ENCODE data around the gene COL26A1.
A peak's percentile ranks its signal among the peaks of the same experiment; 100 is the strongest.

Gene COL26A1

DNA sequence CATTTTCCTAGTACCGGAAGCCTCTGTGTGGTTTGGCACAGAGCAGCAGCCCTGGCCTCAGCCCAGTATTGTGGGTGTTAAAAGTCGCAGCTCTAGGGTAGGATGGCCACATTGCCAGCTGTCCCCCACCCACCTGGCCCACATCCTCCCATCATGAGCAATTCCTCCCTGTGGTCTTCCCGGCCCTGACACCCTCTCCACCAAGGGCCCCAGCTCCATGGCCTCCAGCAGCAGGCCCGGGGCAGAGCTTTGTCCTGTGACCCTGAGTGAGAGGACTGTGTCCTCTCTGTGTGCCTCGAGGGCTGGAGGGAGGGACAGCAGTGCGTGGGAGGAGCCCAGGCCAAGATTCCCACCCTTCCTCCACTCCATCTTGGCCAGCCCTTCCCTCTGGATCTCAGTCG lies 172.7 kb downstream of the COL26A1 start:
- no peak overlapping the region for H3K4me3 ChIP-seq (ENCODE audit: low read depth, low read length)
- ChIA-PET POLR2A (interaction anchor here (1.2 kb wide), 1 partner anchor 26 kb away, joined by 3 read pairs; no protein-coding TSS in a partner anchor), CTCF (interaction anchor here (2.3 kb wide), 1 partner anchor 220 kb away, joined by 6 read pairs; no protein-coding TSS in a partner anchor)
- TF ChIP-seq EGR2 (tag by site-specific recombination; IDR thresholded peaks at IDR 0.05; ENCODE audit: low read depth) (peak; percentile 66), MYNN (tag by site-specific recombination; IDR thresholded peaks at IDR 0.05; ENCODE audit: borderline replicate concordance) (no peak), ZFHX2 (tag by site-specific recombination; conservative IDR thresholded peaks at IDR 0.05) (peak; percentile 56)
- TF ChIP-seq, protein P1, sequence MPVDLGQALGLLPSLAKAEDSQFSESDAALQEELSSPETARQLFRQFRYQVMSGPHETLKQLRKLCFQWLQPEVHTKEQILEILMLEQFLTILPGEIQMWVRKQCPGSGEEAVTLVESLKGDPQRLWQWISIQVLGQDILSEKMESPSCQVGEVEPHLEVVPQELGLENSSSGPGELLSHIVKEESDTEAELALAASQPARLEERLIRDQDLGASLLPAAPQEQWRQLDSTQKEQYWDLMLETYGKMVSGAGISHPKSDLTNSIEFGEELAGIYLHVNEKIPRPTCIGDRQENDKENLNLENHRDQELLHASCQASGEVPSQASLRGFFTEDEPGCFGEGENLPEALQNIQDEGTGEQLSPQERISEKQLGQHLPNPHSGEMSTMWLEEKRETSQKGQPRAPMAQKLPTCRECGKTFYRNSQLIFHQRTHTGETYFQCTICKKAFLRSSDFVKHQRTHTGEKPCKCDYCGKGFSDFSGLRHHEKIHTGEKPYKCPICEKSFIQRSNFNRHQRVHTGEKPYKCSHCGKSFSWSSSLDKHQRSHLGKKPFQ (tag by site-specific recombination; IDR thresholded peaks at IDR 0.05) = no peak
- no peaks in the 10 kb centered on the region for H3K9me3 ChIP-seq (ENCODE audit: control insufficient read depth, insufficient read depth, low read depth, low read length)
- H3K27ac ChIP-seq (ENCODE audit: extremely low read depth, low read depth, low read length) = no peak overlapping the region
- H3K36me3 ChIP-seq (ENCODE audit: control insufficient read depth in 2 of 2, insufficient read depth in 1 of 2, low read length in 2 of 2) = no peaks in the 10 kb centered on the region
- no peaks in the 10 kb centered on the region; the same call in 1 of the 2 replicates for H3K4me1 ChIP-seq (ENCODE audit: control insufficient read depth, insufficient read depth, low read length)

DNA sequence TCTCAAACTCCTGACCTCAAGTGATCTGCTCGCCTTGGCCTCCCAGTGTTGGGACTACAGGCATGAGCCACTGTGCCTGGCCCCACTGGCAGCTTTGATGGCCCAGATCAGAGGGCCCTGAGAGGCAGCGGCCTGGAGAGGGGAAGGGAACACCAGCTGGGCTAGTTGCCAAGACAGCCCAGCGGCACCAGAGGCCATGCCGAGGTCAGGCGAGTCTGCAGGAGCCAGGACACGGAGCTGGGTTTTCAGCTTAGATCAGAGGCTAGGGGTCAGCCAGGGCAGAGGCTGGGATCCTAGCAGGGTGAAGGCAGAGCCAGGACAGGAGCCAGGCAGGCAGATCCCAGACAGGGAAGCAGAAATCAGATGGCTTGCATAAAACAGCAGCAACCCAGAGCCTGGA lies 173.6 kb downstream of the COL26A1 start:
- CTCF ChIA-PET = interaction anchor here (0.6 to 2.3 kb wide), 4 partner anchors 14 to 884 kb away, joined by 3 to 6 read pairs (median 4); no protein-coding TSS in a partner anchor
- Histone ChIP-seq H3K9me3 (ENCODE audit: control insufficient read depth, insufficient read depth, low read depth, low read length) (no peaks in the 10 kb centered on the region), H3K27ac (ENCODE audit: extremely low read depth, low read depth, low read length) (no peak overlapping the region), H3K4me1 (ENCODE audit: control insufficient read depth, insufficient read depth, low read length) (no peaks in the 10 kb centered on the region; the same call in 1 of the 2 replicates), H3K36me3 (ENCODE audit: control insufficient read depth in 2 of 2, insufficient read depth in 1 of 2, low read length in 2 of 2) (no peaks in the 10 kb centered on the region), H3K4me3 (ENCODE audit: low read depth, low read length) (no peak overlapping the region)
- no peak for TF ChIP-seq ZNF544 (tag by site-specific recombination; IDR thresholded peaks at IDR 0.05)
- TF ChIP-seq KLF10 (tag by site-specific recombination; IDR thresholded peaks at IDR 0.05) = no peak
- TF ChIP-seq ZNF341 (tag by site-specific recombination; IDR thresholded peaks at IDR 0.05; ENCODE audit: low read depth) = no peak
- TF ChIP-seq ZNF169 (tag by site-specific recombination; IDR thresholded peaks at IDR 0.05) = no peak
- TF ChIP-seq ZNF184 (tag by site-specific recombination; IDR thresholded peaks at IDR 0.05) = no peak
- TF ChIP-seq, protein P2, sequence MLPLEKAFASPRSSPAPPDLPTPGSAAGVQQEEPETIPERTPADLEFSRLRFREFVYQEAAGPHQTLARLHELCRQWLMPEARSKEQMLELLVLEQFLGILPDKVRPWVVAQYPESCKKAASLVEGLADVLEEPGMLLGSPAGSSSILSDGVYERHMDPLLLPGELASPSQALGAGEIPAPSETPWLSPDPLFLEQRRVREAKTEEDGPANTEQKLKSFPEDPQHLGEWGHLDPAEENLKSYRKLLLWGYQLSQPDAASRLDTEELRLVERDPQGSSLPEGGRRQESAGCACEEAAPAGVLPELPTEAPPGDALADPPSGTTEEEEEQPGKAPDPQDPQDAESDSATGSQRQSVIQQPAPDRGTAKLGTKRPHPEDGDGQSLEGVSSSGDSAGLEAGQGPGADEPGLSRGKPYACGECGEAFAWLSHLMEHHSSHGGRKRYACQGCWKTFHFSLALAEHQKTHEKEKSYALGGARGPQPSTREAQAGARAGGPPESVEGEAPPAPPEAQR (tag by site-specific recombination; IDR thresholded peaks at IDR 0.05) = no peak
- no peak for TF ChIP-seq ZNF701 (tag by site-specific recombination; IDR thresholded peaks at IDR 0.05)
- no peak for TF ChIP-seq KLF16 (tag by site-specific recombination; IDR thresholded peaks at IDR 0.05)
- no peak for TF ChIP-seq ZNF596 (tag by site-specific recombination; IDR thresholded peaks at IDR 0.05)
- TF ChIP-seq, protein P3, sequence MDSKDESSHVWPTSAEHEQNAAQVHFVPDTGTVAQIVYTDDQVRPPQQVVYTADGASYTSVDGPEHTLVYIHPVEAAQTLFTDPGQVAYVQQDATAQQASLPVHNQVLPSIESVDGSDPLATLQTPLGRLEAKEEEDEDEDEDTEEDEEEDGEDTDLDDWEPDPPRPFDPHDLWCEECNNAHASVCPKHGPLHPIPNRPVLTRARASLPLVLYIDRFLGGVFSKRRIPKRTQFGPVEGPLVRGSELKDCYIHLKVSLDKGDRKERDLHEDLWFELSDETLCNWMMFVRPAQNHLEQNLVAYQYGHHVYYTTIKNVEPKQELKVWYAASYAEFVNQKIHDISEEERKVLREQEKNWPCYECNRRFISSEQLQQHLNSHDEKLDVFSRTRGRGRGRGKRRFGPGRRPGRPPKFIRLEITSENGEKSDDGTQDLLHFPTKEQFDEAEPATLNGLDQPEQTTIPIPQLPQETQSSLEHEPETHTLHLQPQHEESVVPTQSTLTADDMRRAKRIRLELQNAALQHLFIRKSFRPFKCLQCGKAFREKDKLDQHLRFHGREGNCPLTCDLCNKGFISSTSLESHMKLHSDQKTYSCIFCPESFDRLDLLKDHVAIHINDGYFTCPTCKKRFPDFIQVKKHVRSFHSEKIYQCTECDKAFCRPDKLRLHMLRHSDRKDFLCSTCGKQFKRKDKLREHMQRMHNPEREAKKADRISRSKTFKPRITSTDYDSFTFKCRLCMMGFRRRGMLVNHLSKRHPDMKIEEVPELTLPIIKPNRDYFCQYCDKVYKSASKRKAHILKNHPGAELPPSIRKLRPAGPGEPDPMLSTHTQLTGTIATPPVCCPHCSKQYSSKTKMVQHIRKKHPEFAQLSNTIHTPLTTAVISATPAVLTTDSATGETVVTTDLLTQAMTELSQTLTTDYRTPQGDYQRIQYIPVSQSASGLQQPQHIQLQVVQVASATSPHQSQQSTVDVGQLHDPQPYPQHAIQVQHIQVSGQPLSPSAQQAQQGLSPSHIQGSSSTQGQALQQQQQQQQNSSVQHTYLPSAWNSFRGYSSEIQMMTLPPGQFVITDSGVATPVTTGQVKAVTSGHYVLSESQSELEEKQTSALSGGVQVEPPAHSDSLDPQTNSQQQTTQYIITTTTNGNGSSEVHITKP (tag by site-specific recombination; IDR thresholded peaks at IDR 0.05) = no peak
- TF ChIP-seq, protein P4, sequence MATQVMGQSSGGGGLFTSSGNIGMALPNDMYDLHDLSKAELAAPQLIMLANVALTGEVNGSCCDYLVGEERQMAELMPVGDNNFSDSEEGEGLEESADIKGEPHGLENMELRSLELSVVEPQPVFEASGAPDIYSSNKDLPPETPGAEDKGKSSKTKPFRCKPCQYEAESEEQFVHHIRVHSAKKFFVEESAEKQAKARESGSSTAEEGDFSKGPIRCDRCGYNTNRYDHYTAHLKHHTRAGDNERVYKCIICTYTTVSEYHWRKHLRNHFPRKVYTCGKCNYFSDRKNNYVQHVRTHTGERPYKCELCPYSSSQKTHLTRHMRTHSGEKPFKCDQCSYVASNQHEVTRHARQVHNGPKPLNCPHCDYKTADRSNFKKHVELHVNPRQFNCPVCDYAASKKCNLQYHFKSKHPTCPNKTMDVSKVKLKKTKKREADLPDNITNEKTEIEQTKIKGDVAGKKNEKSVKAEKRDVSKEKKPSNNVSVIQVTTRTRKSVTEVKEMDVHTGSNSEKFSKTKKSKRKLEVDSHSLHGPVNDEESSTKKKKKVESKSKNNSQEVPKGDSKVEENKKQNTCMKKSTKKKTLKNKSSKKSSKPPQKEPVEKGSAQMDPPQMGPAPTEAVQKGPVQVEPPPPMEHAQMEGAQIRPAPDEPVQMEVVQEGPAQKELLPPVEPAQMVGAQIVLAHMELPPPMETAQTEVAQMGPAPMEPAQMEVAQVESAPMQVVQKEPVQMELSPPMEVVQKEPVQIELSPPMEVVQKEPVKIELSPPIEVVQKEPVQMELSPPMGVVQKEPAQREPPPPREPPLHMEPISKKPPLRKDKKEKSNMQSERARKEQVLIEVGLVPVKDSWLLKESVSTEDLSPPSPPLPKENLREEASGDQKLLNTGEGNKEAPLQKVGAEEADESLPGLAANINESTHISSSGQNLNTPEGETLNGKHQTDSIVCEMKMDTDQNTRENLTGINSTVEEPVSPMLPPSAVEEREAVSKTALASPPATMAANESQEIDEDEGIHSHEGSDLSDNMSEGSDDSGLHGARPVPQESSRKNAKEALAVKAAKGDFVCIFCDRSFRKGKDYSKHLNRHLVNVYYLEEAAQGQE (tag by site-specific recombination; IDR thresholded peaks at IDR 0.05) = no peak
- POLR2A ChIA-PET = no interaction called here
